H1 (cell line): Measurements from ENCODE around the gene HM13. TPM values are rescaled to one million over a fixed set of nuclear protein-coding genes. Genes with fewer than 3 reads are reported as not detected.

ENCODE experiments used
- CTBP2 ChIP-seq: IDR thresholded peaks from 2 replicates; pipeline ENCODE4 v1.7.0; 2011; ENCODE audit warnings: borderline replicate concordance, mild to moderate bottlenecking, moderate library complexity, mixed read lengths, low read length; ENCODE audit not compliant: insufficient read depth, insufficient read length
- polyA plus RNA-seq, 7 experiments: library from polyadenylated mRNA; depleted of rRNA in 3 of 7; stranded (reverse) in 5 of 7; unstranded in 2 of 7; fragments of >200 nt in 5 of 7; fragments of 200-250 nt in 2 of 7; gene quantifications; 1 replicate in 5 of 7; 2 replicates in 1 of 7; 4 replicates in 1 of 7; pipeline versions ENCODE4 v1.2.1 to v1.2.3, GENCODE V29; 2011 to 2013; ENCODE audit warnings: missing spikeins in 2 of 7, mixed read lengths in 2 of 7
- total RNA-seq: library from RNA; stranded (reverse); fragmentation: NEBNext Ultra II Directional; extraction: Animal tissue kit (Norgen Biotek cat#: 25700); gene quantifications from 2 replicates; pipeline ENCODE4 v1.2.1, GENCODE V29; 2021

HM13 gene
- total and polyA plus RNA-seq, 2 of the 8 experiments (the other 6 are each of a cell fraction or from before 2014, with no cell fraction given), result 118 to 183 TPM

DNA sequence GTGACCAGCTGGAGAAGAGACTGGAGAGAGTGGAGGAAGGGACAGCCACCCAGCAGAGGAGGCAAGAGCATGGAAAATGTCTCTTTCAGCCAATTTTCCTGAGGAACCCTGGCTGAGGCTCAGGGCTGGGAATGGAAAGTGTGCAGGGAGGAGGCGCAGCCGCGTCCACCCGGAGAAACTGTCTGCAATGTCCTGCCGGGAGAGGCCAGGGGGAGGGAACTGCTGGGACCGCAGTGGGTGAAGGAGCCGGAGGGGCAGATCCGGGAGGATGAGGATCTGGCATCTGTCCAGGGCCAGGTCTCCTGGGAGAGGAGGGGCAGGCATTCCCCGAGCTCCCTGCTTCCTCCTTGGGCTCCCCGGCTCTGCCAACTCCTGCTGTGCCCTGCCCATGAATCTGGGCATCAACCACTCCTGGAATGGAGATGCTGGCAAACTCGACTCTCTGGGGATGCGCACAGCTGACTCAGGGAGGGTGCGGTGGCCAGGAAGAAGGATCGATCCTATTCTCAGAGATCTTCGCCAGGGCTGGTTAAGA is 17.4 kb upstream of the HM13 start (continued):
- no peak for TF ChIP-seq CTBP2
